GM19035 (cell line): Measurements from ENCODE around the gene SNPH.
"Not testable (repeated sequence)": the region's sequence is repeated elsewhere in the genome, so short reads cannot be mapped to it uniquely, and the experiment has no call there.

ENCODE experiments used
- ATAC-seq: cut with Tn5 transposase; IDR thresholded peaks from one replicate; pipeline ENCODE4 v1.9.1; 2021; ENCODE audit not compliant: unreplicated experiment

The SNPH gene, protein sequence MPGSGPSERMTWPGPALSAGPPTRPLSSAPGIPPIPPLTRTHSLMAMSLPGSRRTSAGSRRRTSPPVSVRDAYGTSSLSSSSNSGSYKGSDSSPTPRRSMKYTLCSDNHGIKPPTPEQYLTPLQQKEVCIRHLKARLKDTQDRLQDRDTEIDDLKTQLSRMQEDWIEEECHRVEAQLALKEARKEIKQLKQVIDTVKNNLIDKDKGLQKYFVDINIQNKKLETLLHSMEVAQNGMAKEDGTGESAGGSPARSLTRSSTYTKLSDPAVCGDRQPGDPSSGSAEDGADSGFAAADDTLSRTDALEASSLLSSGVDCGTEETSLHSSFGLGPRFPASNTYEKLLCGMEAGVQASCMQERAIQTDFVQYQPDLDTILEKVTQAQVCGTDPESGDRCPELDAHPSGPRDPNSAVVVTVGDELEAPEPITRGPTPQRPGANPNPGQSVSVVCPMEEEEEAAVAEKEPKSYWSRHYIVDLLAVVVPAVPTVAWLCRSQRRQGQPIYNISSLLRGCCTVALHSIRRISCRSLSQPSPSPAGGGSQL

GRCh38 chr20:1266167-1266973 lies at the start of gene SNPH:
Gene SNPH, plus strand, starts transcription at chr20:1266294. Its CDS starts 29,946 bp downstream, at chr20:1296240.
- peak; percentile 87 for ATAC-seq

GRCh38 chr20:1216527-1217427 lies 49.3 kb upstream of the SNPH start:
- not testable (repeated sequence) for ATAC-seq

- not testable (repeated sequence) for ATAC-seq
Observed at GRCh38 chr20:1222750-1223149, 43.3 kb upstream of the SNPH start.

DNA sequence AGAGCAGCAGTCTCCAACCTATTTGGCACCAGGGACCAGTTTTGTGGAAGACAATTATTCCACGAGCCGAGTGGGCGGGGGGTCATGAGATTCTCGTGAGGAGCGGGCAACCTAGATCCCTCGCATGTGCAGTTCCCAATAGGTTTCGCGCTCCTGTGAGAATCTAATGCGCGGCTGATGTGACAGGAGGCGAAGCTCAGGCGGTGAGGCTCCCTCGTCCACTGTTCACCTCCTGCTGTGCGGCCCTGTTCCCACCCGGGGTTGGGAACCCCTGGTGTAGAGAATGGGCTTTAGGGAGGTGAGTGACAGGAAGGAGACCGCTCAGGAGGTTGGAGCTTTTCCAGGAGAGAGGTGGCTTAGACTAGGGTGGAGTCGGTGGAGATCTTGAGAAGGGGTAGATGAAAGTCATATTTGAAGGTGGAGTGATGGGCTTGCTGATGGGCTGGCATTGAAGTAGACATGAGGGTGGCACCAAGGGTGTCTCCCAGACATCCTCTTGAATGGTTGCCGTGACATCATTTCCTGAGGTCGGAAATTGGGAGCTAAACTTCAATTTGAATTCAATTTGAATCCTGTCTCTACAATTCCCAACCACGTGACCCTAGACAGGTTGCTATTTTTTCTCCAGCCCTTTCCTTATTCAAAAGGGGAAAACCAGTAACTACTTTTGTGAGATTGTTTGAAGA lies 41.7 kb upstream of the SNPH start:
- ATAC-seq: no peak

DNA sequence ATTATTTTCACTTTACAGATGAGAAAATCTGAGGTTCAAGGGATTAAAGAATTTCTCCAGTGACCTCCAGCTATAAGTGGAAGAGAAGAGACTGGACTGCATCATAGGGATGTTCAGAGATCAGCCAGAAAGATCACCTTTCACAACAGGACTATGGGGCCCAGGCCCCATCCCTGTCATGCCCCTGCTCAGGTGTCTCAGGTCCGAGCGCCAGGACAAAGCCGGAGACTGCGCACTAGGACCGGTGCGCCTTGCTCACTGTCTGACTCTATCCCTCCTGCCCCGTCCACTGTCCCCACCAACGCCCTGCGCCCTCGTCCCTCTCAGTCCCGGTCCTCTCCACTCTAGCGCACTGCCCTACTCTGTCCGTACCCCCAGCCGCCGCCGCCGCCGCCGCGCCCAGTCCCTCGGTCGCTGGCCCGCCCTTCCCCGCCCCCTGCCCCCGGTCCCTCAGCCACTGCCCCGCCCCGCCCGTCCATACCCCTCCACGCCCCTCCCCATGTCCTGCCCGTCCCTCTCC lies 40.8 kb upstream of the SNPH start:
- no peak for ATAC-seq

DNA sequence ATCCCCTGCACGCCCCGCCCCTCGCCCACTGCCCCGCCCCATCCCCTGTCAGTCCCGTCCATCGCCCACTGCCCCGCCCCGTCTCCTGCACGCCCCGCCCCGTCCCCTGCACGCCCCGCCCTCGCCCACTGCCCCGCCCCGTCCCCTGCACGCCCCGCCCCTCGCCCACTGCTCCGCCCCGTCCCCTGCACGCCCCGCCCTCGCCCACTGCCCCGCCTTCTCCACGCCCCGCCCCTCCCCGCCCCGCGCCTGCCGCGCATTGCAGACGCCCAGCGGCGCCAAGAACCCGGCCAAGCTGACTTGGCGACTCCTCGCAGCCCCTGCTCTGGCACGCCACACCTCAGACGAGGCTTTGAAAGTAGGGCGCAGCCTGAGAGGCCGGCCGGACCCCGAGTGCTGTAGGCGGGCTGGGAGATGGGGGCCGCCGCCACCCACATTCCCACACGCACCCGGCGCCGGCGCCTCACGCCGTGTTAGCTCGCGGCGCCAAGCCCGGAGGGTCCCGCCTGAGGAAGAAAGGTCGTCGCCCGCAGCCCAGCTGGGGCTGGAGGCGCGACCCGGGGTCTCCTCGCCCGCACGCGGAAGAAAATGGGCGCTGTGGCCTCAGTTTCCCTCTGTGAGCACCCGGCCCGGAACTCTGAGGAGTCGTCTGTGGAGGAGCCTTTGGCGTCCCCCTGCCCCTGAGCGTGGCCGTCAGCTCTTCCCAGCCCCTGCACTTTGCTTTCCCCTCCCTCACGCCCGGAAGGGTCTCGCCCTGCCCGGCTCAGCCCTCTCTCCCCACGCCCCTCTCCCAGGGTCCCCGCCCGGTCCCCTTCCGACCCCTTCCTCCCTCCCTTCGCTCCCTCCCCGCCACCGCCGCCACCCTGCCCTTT lies 40.1 kb upstream of the SNPH start, which contains the start of gene RAD21L1:
TSS of gene RAD21L1 (plus strand) at position 262 of the 872 bp plus-strand sequence. CDS start 2,410 bp downstream, outside the sequence.
- ATAC-seq: no peak

DNA sequence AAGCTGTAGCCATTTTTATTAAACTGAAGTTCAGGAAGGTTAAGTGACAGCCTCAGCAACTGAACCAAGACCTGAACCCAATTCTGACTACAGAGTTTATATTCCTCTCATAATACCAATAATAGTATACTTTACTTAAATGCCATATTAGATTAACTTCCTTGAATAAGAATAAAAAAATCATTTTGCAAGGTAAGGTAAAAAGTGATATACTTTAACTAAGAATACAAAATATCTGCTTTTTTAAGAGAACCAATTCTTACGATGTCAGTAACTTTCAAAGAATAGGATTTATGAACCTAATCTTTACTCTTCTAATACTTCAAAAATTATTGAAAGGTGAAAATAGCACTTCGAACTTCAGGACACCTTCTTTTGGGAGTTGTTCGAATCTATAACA lies 36.6 kb upstream of the SNPH start:
- no peak for ATAC-seq

- ATAC-seq: no peak
Observed at GRCh38 chr20:1232286-1233111, 33.6 kb upstream of the SNPH start.

- ATAC-seq: no peak
Observed at GRCh38 chr20:1240549-1240948, 25.5 kb upstream of the SNPH start.

- no peak for ATAC-seq
Observed at GRCh38 chr20:1241456-1241855, 24.6 kb upstream of the SNPH start.

DNA sequence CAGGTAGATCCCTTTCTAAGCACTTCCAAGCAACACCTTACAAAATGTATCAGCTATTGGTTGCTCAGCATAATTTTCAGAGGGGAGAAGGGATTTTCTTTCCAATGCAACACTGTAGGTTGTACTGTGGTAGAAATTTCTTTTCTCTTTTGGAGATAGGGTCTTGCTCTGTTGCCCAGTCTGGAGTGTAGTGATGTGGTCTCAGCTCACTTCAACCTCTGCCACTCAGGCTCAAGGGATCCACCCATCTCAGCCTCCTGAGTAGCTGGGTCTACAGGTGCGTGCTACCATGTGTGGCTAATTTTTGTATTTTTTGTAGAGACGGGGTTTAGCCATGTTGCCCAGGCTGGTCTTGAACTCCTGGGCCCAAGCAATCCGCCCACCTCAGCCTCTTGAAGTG lies 24.0 kb upstream of the SNPH start:
- ATAC-seq: no peak

GRCh38 chr20:1242530-1242929 lies 23.6 kb upstream of the SNPH start:
- ATAC-seq: no peak

- no peak for ATAC-seq
Observed at GRCh38 chr20:1245578-1245977, 20.5 kb upstream of the SNPH start.

DNA sequence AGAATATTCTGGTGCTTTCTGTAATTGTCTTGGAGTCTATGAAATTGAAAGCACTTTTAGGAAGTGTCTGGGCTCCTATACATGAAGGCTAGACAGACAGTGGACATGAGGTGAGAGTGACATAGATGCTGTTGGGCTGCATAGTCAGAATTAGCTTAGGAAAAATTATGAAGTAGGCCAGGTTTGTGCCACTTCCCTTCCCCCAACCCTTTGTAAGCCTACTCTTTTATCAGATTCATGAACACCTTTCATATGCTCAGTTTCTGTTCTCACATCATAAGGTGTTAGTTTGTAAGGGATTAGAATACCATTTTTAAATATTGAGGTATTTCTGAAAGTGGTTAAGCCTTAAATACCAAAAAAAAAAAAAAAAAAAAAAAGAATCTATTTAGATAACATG lies 18.4 kb upstream of the SNPH start:
- no peak for ATAC-seq

DNA sequence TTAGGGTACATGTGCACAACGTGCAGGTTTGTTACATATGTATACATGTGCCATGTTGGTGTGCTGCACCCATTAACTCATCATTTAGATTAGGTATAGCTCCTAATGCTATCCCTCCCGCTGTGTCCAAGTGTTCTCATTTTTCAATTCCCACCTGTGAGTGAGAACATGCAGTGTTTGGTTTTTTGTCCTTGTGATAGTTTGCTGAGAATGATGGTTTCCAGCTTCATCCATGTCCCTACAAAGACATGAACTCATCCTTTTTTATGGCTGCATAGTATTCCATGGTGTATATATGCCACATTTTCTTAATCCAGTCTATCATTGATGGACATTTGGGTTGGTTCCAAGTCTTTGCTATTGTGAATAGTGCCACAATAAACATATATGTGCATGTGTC lies 15.8 kb upstream of the SNPH start:
- not testable (repeated sequence) for ATAC-seq

DNA sequence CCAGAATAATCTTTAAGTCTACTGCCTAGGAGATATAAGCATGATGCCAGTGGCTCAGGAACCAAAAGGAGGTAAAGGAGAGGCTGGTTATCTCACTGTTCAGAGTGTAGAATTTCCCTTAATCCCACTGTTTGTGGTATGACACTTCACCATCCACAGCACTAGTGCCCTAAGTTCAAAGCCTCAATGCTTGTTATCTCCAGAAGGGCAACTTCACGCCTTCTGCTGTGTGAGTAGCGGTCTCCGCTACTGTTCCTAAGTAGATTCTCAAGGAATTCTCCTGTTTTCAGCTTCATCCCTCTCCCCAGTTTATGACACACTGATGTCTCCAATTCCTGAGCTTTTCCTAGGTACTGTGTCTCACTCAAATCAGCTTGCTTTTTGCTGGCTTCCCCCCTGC lies 13.7 kb upstream of the SNPH start:
- ATAC-seq: no peak

GRCh38 chr20:1254254-1254653 lies 11.8 kb upstream of the SNPH start:
- no peak for ATAC-seq

GRCh38 chr20:1255675-1256074 lies 10.4 kb upstream of the SNPH start:
- ATAC-seq: no peak
